NCI-H2196 (cell line): ENCODE results near the gene GTF2IRD1.
A peak's percentile ranks its signal among the peaks of the same experiment; 100 is the strongest.
"Not testable (repeated sequence)": the region's sequence is repeated elsewhere in the genome, so short reads cannot be mapped to it uniquely, and the experiment has no call there.

ENCODE experiments used
- DNase-seq: peaks from one replicate; lab custom pipeline; 2025; ENCODE audit not compliant: unreplicated experiment; lab: John Stamatoyannopoulos, UW

Gene GTF2IRD1

GRCh38 chr7:74453322-74454011, at the start of gene GTF2IRD1:
Gene GTF2IRD1 (plus strand): TSS chr7:74453906. CDS start chr7:74508081, 54,175 bp downstream.
- DNase-seq, result peak; percentile 71

DNA sequence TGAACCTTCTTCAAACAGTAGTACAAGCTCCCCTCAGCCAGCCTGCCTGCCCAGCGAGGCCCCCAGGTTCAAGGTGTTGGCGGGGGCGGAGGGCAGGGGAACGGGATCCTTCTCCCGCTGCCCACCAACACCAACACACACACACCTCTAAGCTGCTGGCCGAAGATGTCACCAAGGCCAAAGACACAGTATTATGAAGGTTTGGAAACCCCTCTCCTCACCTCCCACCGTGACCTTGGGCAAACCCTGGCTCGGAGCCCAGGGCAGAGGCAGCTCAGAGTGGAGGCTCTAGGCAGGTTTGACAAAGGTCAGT, 49.4 kb upstream of the GTF2IRD1 start:
- DNase-seq, result no peak

GRCh38 chr7:74404741-74405140, 49.0 kb upstream of the GTF2IRD1 start:
- no peak for DNase-seq

GRCh38 chr7:74405191-74405898, 48.4 kb upstream of the GTF2IRD1 start:
- DNase-seq, result no peak

- no peak for DNase-seq
These were observed 47.7 kb upstream of the GTF2IRD1 start for GRCh38 chr7:74405899-74406512.

GRCh38 chr7:74407958-74408357, 45.7 kb upstream of the GTF2IRD1 start:
- DNase-seq, result no peak

DNA sequence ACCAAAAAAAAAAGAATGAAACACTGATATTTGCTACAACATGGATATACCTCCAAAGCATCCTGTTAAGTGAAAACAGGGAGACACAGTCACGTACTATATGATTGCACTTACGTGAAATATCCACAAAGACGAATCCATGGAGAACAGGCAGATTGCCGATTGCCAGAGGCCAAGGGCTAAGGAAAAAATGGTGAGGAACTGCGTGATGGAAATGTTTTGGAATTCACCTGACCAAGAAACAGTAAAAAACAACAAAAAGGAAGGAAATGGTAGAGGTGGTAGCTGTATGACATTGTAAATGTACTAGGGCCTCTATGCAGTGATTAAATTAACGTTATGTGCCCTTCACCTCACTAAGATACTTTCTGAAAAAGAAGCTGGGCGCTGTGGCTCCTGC, 44.1 kb upstream of the GTF2IRD1 start:
- DNase-seq, result no peak

GRCh38 chr7:74410772-74411171, 42.9 kb upstream of the GTF2IRD1 start:
- DNase-seq, result no peak

DNA sequence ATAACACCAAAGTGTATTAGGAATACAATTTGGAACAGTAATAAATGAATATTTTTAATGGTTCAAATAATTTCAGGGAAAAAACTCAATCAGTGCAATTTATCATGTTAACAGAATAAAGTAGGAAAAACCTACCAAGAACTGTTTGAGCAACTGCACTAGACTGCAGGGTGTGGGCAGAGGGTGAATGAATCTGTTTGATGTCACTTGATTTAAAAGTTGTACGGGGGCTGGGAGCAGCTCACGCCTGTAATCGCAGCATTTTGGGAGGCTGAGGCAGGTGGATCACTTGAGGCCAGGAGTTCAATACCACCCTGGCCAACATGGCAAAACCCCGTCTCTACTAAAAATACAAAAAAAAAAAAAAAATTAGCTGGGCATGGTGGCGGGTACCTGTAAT, 42.1 kb upstream of the GTF2IRD1 start:
- DNase-seq, result not testable (repeated sequence)

DNA sequence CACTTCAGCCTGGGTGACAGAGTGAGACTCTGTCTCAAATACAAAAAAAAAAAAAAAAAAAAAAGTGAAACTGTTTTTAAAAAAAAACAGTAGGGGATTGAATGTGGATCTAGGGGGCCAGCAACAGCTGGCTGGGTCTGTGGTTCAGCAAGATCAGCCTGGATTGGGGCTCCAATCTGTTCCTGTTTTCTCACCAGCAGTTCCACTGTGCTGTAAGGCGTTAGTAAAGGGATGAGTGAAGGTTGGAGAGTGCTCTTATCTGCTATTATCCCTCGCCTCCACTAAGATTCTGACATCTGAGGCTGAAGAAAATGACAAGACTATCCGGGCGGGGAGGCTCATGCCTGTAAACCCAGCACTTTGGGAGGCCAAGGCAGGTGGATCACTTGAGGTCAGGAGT, 41.6 kb upstream of the GTF2IRD1 start:
- DNase-seq, result no peak

- DNase-seq, result no peak
These were observed 41.1 kb upstream of the GTF2IRD1 start for GRCh38 chr7:74412603-74413002.

DNA sequence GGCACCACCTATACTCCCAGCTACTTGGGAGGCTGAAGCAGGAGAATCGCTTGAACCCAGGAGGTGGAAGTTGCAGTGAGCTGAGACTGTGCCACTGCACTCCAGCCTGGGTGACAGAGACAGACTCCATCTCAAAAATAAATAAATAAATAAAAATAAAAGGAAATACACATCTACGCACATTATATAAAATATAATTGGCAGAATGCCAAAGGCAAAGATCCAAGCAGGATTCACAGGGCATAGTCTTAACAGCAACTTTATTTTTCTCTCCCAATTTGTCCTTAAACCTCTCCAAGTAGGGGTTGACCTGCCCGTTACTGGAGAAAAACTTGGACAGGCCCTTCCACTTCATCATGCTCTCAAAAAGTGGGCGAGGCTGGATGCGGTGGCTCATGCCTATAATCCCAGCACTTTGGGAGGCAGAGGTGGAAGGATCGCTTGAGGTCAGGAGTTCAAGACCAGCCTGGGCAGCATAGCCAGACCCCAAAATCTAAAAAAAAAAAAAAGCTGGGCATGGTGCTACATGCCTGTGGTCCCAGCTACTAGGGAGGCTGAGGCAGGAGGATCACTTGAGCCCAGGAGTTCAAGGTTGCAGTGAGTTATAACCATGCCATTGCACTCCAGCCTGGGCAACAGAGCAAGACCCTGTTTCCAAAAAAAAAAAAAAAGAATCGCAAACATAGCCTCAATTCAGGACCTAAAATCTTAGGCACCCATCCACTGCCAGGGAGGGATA, 38.9 kb upstream of the GTF2IRD1 start:
- DNase-seq, result not testable (repeated sequence)

DNA sequence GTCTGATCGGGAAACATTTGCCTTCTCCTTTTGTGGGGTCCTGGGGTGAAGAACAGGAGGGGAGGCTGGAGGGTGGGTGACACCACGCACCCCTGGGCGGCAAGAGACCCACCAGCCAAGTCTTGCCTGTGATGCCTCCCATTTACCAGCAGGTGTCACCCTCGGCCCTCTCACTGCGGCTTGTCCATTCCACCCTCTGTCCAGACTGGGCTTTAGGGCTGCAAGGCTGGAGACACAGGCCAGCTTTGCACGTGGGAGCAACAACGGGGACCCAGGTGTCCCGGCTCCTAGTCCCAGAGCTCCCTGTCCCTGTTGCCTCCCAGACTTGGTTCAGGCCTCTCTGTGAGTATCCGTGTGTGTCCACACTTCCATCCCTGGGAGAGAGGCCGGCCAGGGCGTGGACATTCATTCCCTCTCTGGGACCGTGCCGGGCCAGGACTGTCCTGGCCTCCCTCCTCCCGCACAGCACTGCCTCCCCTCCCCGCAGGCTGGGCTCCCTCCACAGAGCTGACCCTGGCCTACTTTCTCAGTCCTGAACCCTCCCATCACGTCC, 36.2 kb upstream of the GTF2IRD1 start:
- DNase-seq, result peak; percentile 64

- DNase-seq, result no peak
These were observed 35.6 kb upstream of the GTF2IRD1 start for GRCh38 chr7:74418076-74418475.

- DNase-seq, result no peak
These were observed 35.2 kb upstream of the GTF2IRD1 start for GRCh38 chr7:74418538-74418937.

- DNase-seq, result not testable (repeated sequence)
These were observed 34.5 kb upstream of the GTF2IRD1 start for GRCh38 chr7:74419232-74419631.

- DNase-seq, result no peak
These were observed 33.7 kb upstream of the GTF2IRD1 start for GRCh38 chr7:74420006-74420405.

GRCh38 chr7:74424291-74424880, 29.3 kb upstream of the GTF2IRD1 start:
- DNase-seq, result no peak

GRCh38 chr7:74428023-74428422, 25.7 kb upstream of the GTF2IRD1 start:
- no peak for DNase-seq

GRCh38 chr7:74429153-74429747, 24.5 kb upstream of the GTF2IRD1 start:
- no peak for DNase-seq

DNA sequence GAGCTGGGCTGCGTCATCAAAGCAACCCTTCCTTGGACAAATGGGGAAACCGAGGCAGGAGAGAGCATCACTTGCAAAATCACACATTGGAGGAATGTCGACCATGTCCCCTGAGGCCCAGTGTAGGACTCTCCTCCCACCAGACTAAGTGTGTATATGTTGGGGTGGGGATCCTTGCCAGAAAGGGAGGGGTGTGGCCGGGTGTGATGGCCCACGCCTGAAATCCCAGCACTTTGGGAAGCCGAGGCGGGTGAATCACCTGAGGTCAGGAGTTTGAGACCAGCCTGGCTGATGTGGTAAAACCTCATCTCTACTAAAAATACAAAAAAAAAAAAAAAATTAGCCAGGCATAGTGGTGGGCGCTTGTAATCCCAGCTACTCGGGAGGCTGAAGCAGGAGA, 23.3 kb upstream of the GTF2IRD1 start:
- DNase-seq, result not testable (repeated sequence)
